Suppressor macrophage treated with lipopolysaccharide for 4 hours (primary cell): ENCODE results near the gene PRUNE2.
"Not testable (repeated sequence)": the region's sequence is repeated elsewhere in the genome, so short reads cannot be mapped to it uniquely, and the experiment has no call there.

Experiments
- DNase-seq: peaks from one replicate; pipeline ENCODE4 v3.0.0-alpha.2; 2020

Gene PRUNE2

GRCh38 chr9:76866689-76867088 lies 39.2 kb downstream of the PRUNE2 start:
- no peak for DNase-seq

- DNase-seq, result no peak
These were observed 42.1 kb downstream of the PRUNE2 start for GRCh38 chr9:76863832-76864231.

DNA sequence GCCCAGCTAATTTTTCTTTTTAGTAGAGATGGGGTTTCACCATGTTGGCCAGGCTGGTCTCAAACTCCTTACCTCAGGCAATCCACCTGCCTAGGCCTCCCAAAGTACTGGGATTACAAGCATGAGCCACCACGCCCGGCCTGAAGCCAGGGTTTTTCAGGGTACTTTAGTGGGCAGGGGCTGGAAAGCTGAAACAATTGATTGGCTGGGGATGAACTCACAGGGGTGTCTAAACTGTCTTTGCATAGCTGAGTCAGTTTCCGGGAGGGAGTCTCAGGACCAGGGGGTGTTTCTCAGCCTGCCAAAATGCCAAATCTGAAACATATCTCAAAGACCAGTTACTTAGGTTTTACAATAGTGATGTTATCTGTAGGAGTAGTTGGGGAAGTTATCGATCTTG lies 46.1 kb downstream of the PRUNE2 start:
- DNase-seq, result no peak

DNA sequence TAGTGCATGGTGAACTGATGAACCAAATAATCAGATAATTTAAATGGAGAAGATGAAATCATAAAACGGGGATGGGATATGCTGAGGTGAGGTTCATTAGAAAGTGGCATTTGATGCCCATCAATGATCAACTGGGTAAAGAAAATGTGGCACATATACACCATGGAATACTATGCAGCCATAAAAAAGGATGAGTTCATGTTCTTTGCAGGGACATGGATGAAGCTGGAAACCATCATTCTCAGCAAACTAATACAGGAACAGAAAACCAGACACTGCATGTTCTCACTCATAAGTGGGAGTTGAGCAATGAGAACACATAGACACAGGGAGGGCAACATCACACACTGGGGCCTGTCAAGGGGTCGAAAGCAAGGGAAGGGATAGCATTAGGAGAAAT lies 47.7 kb downstream of the PRUNE2 start:
- not testable (repeated sequence) for DNase-seq

DNA sequence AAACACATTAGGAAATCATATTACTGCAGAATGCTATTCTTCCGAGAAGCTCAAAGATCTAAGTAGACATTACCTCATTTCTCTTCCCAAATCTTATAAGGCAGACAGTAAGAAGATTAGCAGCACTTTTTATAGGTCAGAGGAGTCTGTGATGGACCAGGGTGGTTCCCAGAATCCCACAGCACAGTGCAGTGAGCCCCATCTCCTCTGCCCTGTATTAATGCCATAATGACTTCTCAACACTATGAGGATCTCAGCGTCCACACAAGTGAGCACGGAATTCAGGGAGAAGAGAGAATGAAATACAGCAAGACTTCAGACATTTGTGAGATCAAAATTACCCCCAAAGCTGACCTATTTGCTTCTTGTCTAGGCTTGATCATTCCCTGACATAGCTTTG lies 49.9 kb downstream of the PRUNE2 start:
- DNase-seq, result no peak

GRCh38 chr9:76855015-76855414 lies 50.9 kb downstream of the PRUNE2 start:
- DNase-seq, result no peak

GRCh38 chr9:76852026-76852425 lies 53.9 kb downstream of the PRUNE2 start:
- DNase-seq, result no peak

DNA sequence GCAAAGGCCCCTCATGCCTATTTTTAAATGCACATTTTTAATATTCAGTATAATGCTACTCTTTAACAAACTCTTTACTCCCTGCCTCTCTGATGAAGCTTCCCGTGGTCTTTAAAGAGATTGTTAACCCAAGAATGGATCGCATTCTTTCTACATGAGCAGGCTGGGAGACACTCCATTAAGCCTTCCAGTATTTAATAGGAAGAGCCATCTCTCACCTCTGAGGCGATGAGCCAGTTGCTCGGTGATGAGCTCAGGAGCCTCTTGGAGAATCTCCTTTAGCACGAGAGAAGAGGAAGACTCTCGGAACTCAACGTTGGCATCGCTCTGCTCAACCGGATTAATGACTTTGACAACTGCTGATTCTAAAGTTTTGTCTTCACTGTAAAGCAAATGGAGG lies 59.6 kb downstream of the PRUNE2 start:
- no peak for DNase-seq

GRCh38 chr9:76845254-76845653 lies 60.7 kb downstream of the PRUNE2 start:
- no peak for DNase-seq

GRCh38 chr9:76835571-76836283 lies 70.2 kb downstream of the PRUNE2 start:
- no peak for DNase-seq

DNA sequence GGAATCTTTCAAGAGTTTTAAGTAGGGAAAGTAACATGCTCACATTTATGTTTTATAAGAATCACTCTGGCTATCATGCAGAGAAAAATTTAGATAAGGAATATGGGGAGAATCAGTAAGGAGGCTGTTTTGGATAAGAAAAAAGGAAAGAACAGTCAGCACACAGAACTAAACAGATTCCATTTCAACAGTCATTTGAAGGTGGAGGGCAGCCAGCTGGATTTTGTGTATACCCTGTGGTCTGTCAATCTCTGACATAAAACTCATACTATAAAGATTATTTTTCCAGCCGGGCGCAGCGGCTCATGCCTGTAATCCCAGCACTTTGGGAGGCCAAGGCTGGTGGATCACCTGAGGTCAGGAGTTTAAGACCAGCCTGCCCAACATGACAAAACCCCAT lies 77.5 kb downstream of the PRUNE2 start:
- DNase-seq, result no peak

DNA sequence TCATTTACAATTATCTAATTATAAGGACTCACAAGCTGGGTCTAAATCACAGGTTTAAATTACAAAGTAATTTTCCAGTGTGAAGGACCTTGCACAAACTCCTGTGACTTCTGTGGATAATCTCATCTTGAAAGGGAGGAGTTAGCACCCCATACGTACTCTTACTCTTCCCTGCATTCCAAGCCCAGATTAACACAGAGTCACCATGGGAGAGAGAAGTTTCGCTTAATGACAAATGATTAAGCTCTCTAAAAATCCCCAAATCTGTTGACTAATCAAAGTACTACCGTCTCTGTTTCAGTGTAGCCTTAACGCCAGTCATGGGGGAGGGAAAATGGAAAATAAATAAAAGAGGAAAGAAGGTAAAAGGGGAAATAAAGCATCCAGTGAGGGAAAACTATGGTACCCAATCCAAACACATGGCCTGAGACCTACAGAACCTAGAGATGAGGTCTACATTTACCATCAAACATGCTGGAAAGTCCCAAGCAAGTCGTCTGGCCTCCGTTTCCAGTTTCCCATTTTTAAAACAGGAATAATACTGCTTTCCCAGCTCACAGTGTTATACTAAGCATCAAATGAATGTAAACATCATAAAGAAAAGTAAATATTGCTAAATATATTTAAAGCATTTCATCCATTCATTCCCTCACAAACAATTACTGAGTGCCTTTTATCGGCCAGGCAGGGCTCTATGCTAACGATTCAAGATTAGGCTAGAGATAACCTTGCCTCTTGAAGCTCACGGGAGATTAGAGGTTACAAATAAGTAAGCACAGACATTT lies 78.4 kb downstream of the PRUNE2 start:
- DNase-seq, result no peak

- no peak for DNase-seq
These were observed 85.5 kb downstream of the PRUNE2 start for GRCh38 chr9:76820431-76820830.

GRCh38 chr9:76818271-76818670 lies 87.6 kb downstream of the PRUNE2 start:
- no peak for DNase-seq

GRCh38 chr9:76817489-76817888 lies 88.4 kb downstream of the PRUNE2 start:
- no peak for DNase-seq

GRCh38 chr9:76812591-76812990 lies 93.3 kb downstream of the PRUNE2 start:
- no peak for DNase-seq

DNA sequence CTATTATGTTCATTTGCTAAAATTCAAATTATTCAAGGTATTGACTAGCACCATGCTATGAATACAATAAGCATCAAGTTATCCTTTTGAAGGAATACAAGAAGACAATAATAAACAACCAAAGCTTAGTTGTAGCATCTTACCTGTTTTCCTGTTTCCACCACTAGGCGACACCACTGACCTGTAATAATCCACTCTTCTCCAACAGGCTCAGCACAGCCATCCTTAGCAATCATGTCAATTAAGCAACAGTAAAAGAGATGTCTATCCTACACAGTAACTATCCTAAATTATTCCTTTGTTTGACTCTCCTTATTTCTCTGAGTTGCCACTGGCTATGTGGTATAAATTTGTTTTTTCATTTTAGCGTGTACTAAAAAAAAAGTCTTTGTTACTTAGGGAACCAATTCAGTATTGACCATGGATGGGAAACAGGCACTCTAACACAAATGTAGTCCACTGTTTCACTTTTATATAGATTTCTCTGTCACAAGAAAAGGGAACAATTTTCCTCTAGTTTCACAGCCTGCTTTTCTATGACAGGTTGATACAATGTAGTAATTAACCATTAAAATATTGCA lies 95.4 kb downstream of the PRUNE2 start:
- DNase-seq, result peak; percentile 3

- no peak for DNase-seq
These were observed 97.3 kb downstream of the PRUNE2 start for GRCh38 chr9:76808636-76809035.

GRCh38 chr9:76803762-76804161 lies 102.2 kb downstream of the PRUNE2 start:
- no peak for DNase-seq

GRCh38 chr9:76803083-76803482 lies 102.8 kb downstream of the PRUNE2 start:
- no peak for DNase-seq

- DNase-seq, result no peak
These were observed 105.0 kb downstream of the PRUNE2 start for GRCh38 chr9:76800901-76801300.

GRCh38 chr9:76799473-76799872 lies 106.4 kb downstream of the PRUNE2 start:
- DNase-seq, result no peak

GRCh38 chr9:76798527-76798926 lies 107.4 kb downstream of the PRUNE2 start:
- DNase-seq, result no peak

- DNase-seq, result no peak
These were observed 109.6 kb downstream of the PRUNE2 start for GRCh38 chr9:76796296-76796695.
